Activated naive CD4-positive, alpha-beta T cell treated with anti-CD3 and anti-CD28 coated beads, Interleukin-2, amount 50 U/mL, for 72 hours (primary cell): ENCODE data around the gene OR7G2. TPM values are rescaled to one million over a fixed set of nuclear protein-coding genes. Genes with fewer than 3 reads are reported as not detected.

Source experiments
- ATAC-seq, 2 donors: fragments of 150-1000 bp; cut with Tn5 transposase; 2 replicates each; pipeline ENCODE4 v1.10.0; 2021; ENCODE audit warnings: mild to moderate bottlenecking in 2 of 2, moderate library complexity in 2 of 2
- DNase-seq, 2 donors: peaks; one replicate each; pipeline ENCODE4 v3.0.0; 2021 to 2022; ENCODE audit warnings: low spot score in 2 of 2
- H3K27ac Mint-ChIP-seq, 2 donors: one replicate each; pipeline ENCODE4 v1.8.0; 2022; ENCODE audit warnings: mild to moderate bottlenecking in 2 of 2, mixed read lengths in 2 of 2
- H3K36me3 Mint-ChIP-seq, 2 donors: one replicate each; pipeline ENCODE4 v1.8.0; 2022; ENCODE audit warnings: mixed read lengths in 2 of 2
- H3K9me3 Mint-ChIP-seq, 2 donors: one replicate each; pipeline ENCODE4 v1.8.0; 2022; ENCODE audit warnings: mixed read lengths in 2 of 2
- total RNA-seq, 2 donors: library from RNA; stranded (reverse); gene quantifications; one replicate each; pipeline ENCODE4 v1.2.3, GENCODE V29; 2022

The OR7G2 gene
- total RNA-seq, result not detected

GRCh38 chr19:9107375-9107774 lies at the start of gene OR7G2:
TSS of gene OR7G2 (minus strand) at chr19:9107475. CDS start at chr19:9103243, 4,232 bp downstream.
- ATAC-seq (no peak), DNase-seq (no peak)
- Mint-ChIP-seq H3K36me3 (no peaks in the 10 kb centered on the region), H3K9me3 (no peaks in the 10 kb centered on the region), H3K27ac (no peak within 1 kb of the TSS)

- peak in 1 of 2 donors; percentile 18 for ATAC-seq
- peaks cover 15 to 53% of the 10 kb centered on the region in 2 donors for H3K9me3 Mint-ChIP-seq
- peaks cover 84 to 100% of the 10 kb centered on the region in 2 donors for H3K36me3 Mint-ChIP-seq
- no peak for DNase-seq
- H3K27ac Mint-ChIP-seq, result peak overlapping the region in 1 of 2 donors; percentile 44
Measured at GRCh38 chr19:9156304-9156703, 49.0 kb upstream of the OR7G2 start.

- peaks cover 16 to 53% of the 10 kb centered on the region in 2 donors for H3K9me3 Mint-ChIP-seq
- peaks cover 84 to 100% of the 10 kb centered on the region in 2 donors for H3K36me3 Mint-ChIP-seq
- peak overlapping the region; percentile 4 to 76 for H3K27ac Mint-ChIP-seq
Measured at GRCh38 chr19:9155591-9155990, 48.3 kb upstream of the OR7G2 start.

GRCh38 chr19:9151367-9151766 lies 44.1 kb upstream of the OR7G2 start:
- DNase-seq, result no peak
- Mint-ChIP-seq H3K36me3 (peaks cover 79 to 100% of the 10 kb centered on the region in 2 donors), H3K27ac (no peak overlapping the region), H3K9me3 (peaks cover 17 to 64% of the 10 kb centered on the region in 2 donors)
- ATAC-seq, result no peak

More at GRCh38 chr19:9155591-9155990, 48.3 kb upstream of the OR7G2 start:
- no peak for DNase-seq
- ATAC-seq, result no peak

- Mint-ChIP-seq H3K27ac (no peak overlapping the region), H3K9me3 (peaks cover 17 to 65% of the 10 kb centered on the region in 2 donors)
Measured at GRCh38 chr19:9150650-9151049, 43.4 kb upstream of the OR7G2 start.

GRCh38 chr19:9149997-9150396 lies 42.7 kb upstream of the OR7G2 start:
- Mint-ChIP-seq H3K9me3 (peaks cover 21 to 62% of the 10 kb centered on the region in 2 donors), H3K36me3 (peaks cover 76 to 100% of the 10 kb centered on the region in 2 donors), H3K27ac (peak overlapping the region; percentile 37 to 46)
- no peak for ATAC-seq
- no peak for DNase-seq

More at GRCh38 chr19:9150650-9151049, 43.4 kb upstream of the OR7G2 start:
- DNase-seq (no peak), ATAC-seq (no peak)
- peaks cover 76 to 100% of the 10 kb centered on the region in 2 donors for H3K36me3 Mint-ChIP-seq

- ATAC-seq, result no peak
- no peak for DNase-seq
- Mint-ChIP-seq H3K27ac (peak overlapping the region; percentile 46 to 66), H3K9me3 (peaks cover 25 to 58% of the 10 kb centered on the region in 2 donors), H3K36me3 (peaks cover 73 to 100% of the 10 kb centered on the region in 2 donors)
Measured at GRCh38 chr19:9148697-9149096, 41.4 kb upstream of the OR7G2 start.

GRCh38 chr19:9146882-9147281 lies 39.6 kb upstream of the OR7G2 start:
- DNase-seq (no peak), ATAC-seq (no peak)
- Mint-ChIP-seq H3K36me3 (peaks cover 59 to 97% of the 10 kb centered on the region in 2 donors), H3K9me3 (peaks cover 25 to 49% of the 10 kb centered on the region in 2 donors), H3K27ac (no peak overlapping the region)

GRCh38 chr19:9144920-9145319 lies 37.6 kb upstream of the OR7G2 start:
- no peak for DNase-seq
- no peak overlapping the region for H3K27ac Mint-ChIP-seq
- peaks cover 51 to 87% of the 10 kb centered on the region in 2 donors for H3K36me3 Mint-ChIP-seq
- H3K9me3 Mint-ChIP-seq, result peaks cover 15 to 31% of the 10 kb centered on the region in 2 donors
- no peak for ATAC-seq

- H3K9me3 Mint-ChIP-seq, result peaks cover 5 to 9% of the 10 kb centered on the region in 2 donors
- H3K36me3 Mint-ChIP-seq, result peaks cover 16 to 41% of the 10 kb centered on the region in 2 donors
- DNase-seq, result peak; percentile 83 to 88
- peak; percentile 95 to 96 for ATAC-seq
- H3K27ac Mint-ChIP-seq, result peak within 1 kb of the TSS; percentile 95
Measured at GRCh38 chr19:9140159-9140874, 33.0 kb upstream of the OR7G2 start, which contains the start of gene ZNF317. TSS of gene ZNF317 (plus strand) at chr19:9140397. CDS start at chr19:9156017, 15,620 bp downstream.

GRCh38 chr19:9139609-9140158 lies 32.4 kb upstream of the OR7G2 start:
- peaks cover 3 to 6% of the 10 kb centered on the region in 2 donors for H3K9me3 Mint-ChIP-seq
- peak overlapping the region; percentile 95 for H3K27ac Mint-ChIP-seq
- peak in 1 of 2 donors; percentile 15 for ATAC-seq
- no peak for DNase-seq
- H3K36me3 Mint-ChIP-seq, result peaks cover 10 to 35% of the 10 kb centered on the region in 2 donors

GRCh38 chr19:9132422-9132821 lies 25.1 kb upstream of the OR7G2 start:
- Mint-ChIP-seq H3K36me3 (no peaks in the 10 kb centered on the region), H3K27ac (no peak overlapping the region), H3K9me3 (no peaks in the 10 kb centered on the region)
- no peak for DNase-seq
- no peak for ATAC-seq

- no peaks in the 10 kb centered on the region for H3K9me3 Mint-ChIP-seq
- no peak overlapping the region for H3K27ac Mint-ChIP-seq
- no peak for ATAC-seq
- H3K36me3 Mint-ChIP-seq, result no peaks in the 10 kb centered on the region
- DNase-seq, result no peak
Measured at GRCh38 chr19:9130965-9131364, 23.7 kb upstream of the OR7G2 start.

- DNase-seq, result no peak
- no peaks in the 10 kb centered on the region for H3K36me3 Mint-ChIP-seq
- no peaks in the 10 kb centered on the region for H3K9me3 Mint-ChIP-seq
- H3K27ac Mint-ChIP-seq, result no peak overlapping the region
- no peak for ATAC-seq
Measured at GRCh38 chr19:9128171-9128570, 20.9 kb upstream of the OR7G2 start.

- no peak for ATAC-seq
- H3K36me3 Mint-ChIP-seq, result no peaks in the 10 kb centered on the region
- H3K27ac Mint-ChIP-seq, result no peak within 1 kb of the TSS
- no peaks in the 10 kb centered on the region for H3K9me3 Mint-ChIP-seq
- DNase-seq, result no peak
Measured at GRCh38 chr19:9126900-9127405, 19.7 kb upstream of the OR7G2 start, which contains the start of gene OR7G3. TSS of gene OR7G3 (minus strand) at chr19:9126950. CDS start at chr19:9126950, 0 bp downstream.

- DNase-seq, result no peak
- Mint-ChIP-seq H3K9me3 (no peaks in the 10 kb centered on the region), H3K27ac (no peak overlapping the region), H3K36me3 (no peaks in the 10 kb centered on the region)
- no peak for ATAC-seq
Measured at GRCh38 chr19:9116547-9116946, 9.3 kb upstream of the OR7G2 start.

GRCh38 chr19:9115307-9115813 lies 8.1 kb upstream of the OR7G2 start, which contains the start of gene OR7G1:
TSS of gene OR7G1 (minus strand) at chr19:9115763. CDS start at chr19:9115763, 0 bp downstream.
- ATAC-seq, result no peak
- Mint-ChIP-seq H3K9me3 (no peaks in the 10 kb centered on the region), H3K36me3 (no peaks in the 10 kb centered on the region)

More at GRCh38 chr19:9115307-9115813, 8.1 kb upstream of the OR7G2 start, which contains the start of gene OR7G1:
- DNase-seq, result no peak
- no peak within 1 kb of the TSS for H3K27ac Mint-ChIP-seq
